Activated CD8-positive, alpha-beta memory T cell treated with anti-CD3 and anti-CD28 coated beads for 48 hours (primary cell): ENCODE measurements around the gene FRG1.
"Not testable (repeated sequence)": the region's sequence is repeated elsewhere in the genome, so short reads cannot be mapped to it uniquely, and the experiment has no call there.

Experiments used
- DNase-seq, 3 experiments: peaks; one replicate each; pipeline ENCODE4 v3.0.0-alpha.2; 2020; ENCODE audit warnings: low read depth in 2 of 3, low spot score in 2 of 3

The FRG1 gene

DNA sequence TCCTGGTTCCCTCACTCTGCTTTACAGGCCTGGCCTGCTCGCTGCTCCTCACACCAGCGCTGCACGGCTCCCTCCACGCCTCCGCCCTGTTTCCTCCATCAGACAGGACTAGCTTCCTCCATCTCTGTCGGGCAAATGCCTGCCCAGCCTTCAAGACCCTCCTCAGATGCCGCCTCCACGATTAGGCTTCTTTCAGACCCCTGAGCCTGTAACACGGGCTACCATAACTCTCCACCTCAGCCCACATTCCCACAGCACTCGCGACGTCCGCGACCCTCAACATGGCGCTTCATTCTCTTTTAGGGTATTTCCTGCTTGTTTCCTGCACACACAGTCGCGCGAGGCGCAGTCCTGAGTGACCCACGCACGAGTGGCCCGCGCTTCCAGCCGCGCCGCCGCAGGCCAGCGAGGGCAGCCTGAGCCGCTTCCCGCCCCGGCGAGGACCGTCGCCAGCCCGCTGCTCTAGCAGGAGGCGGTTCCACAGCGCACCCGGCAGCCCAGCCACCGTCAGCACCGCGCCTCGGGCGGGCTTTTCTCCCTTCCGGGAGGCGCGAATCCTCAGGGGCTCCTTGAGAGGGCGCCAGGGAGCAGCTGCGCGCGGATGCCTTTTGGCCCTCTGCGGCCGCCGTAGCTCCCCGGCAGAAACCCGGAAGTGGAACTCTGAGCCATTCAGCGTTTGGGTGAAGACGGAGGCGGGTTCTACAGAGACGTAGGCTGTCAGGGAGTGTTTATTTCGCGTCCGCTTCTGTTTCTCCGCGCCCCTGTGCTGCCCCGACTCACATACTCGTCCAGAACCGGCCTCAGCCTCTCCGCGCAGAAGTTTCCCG lies at the start of gene FRG1:
Gene FRG1 (plus strand): TSS at position 695 of the 827 bp plus-strand sequence. CDS start 138 bp downstream, outside the sequence.
- peak; percentile 90 to 92 (median 91) for DNase-seq

DNA sequence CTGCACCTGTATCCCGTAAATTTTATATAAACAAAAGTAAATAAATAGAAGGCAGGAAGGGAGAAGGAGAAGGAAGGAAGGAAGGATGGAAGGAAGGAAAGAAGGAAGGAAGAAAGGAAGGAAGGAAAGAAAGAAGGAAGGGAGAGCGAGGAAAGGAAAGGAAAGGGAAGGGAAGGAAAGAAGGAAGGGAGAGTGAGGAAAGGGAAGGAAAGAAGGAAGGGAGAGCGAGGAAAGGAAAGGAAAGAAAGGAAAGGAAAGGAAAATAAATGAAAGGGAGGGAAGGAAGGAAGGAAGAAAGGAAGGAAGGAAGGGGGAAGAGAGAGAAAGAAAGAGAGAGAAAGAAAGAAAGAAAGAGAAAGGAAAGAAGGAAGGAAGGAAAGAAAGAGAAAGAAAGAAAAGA lies 43.0 kb upstream of the FRG1 start:
- no peak for DNase-seq

DNA sequence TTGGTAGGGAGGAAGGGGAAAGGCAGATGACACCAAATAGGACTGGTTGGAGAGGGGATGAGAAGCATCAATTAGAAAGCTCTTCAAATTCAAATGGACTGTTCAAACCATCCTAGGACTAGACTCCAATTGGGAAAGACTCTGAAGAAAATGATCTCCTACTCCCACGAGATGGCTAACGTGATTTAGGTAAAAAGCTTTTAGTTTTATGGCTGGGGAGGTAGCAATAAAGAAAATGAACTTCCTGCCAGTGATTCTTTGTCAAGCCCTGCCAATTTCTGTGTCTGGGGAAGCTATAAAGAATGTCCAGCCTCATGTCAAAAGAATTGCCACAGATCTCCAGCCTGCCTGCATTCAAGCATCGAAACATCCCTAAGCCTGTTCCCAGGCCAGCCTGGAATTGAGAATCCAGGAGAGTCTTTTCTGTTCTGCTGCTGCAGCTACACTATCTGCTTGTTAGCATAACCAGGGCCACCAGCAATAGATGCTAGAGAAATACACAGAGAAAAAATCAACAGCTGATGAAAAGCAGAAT lies 41.1 kb upstream of the FRG1 start:
- DNase-seq = not testable (repeated sequence)

DNA sequence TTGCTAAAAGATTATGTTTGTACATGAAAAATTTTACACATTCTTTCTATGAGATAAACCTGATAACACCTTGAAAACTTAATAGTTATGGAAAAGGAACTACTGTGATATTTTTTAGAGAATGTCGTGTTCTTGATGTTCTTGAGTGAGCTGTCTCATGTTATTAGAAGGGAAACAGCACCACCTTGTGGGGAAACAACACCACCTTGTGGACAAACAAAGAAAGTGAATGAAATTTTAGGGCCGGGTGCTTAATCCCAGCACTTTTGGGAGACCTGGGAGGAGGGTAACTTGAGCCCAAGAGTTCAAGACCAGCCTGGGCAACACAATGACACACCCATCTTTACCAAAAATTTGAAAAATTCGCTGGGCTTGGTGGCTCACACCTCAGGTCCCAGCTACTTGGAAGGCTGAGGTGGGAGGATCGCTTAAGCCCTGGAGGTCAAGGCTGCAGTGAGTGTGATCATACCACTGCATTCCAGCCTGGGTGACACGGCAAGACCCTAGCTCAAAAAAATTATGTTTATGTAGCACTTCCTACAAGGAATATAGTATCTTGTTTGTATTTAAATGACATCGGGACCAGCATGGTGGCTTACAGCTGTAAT lies 36.1 kb upstream of the FRG1 start:
- peak in 1 of 3 experiments; percentile 5 for DNase-seq

DNA sequence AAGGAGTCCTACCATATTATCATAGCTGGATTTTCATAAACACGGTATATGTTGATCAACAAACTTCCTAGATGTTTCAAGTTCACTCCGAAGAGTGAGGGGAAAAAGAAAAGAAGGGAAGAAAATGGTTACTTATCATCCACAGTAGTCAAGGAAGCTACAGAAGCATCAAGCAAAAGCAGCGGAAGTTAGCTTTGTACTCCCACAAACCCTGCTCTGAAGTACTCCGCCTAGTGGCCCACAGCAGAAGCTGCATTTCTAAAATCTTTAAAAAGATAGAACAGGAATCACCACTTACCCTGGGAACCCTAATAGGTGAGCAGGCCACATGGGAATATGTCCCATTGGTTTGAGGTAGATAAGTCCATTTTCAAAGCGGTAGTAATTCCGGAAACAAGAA lies 28.5 kb upstream of the FRG1 start:
- DNase-seq = no peak

DNA sequence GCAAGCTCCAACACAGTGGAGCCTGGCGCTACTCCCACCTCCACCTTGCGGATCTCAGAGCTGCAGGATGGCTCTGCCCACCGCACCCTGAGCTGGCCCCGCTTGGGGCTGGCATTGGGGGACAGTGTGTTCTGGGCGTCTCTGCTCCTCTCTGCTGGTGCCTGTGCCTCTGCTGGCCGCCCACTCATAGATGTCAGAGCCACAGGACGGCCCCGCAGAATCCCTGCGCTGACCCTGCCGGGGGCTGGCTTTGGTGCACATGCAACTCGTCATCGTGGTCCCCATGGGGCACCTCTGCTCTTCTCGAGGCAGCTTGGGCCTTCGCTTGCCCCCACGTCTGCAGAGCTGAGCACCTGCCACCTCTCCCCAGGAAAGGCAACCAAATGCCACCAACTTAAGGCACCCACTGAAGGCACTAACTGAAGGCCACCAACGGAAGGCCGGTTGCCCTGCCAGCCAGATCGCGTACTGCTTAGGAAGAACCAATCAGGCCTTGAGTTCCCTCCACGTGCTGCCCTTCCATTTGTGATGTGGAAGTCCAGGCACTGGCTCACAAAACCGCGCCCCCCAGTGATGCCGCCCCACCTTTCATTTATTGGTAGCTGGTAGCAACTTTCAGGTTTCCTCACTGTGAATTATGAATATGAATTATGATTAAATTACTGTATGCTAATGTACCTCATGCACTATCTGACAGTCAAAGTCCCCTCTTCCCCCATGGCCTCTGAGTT lies 23.3 kb upstream of the FRG1 start:
- DNase-seq = no peak

DNA sequence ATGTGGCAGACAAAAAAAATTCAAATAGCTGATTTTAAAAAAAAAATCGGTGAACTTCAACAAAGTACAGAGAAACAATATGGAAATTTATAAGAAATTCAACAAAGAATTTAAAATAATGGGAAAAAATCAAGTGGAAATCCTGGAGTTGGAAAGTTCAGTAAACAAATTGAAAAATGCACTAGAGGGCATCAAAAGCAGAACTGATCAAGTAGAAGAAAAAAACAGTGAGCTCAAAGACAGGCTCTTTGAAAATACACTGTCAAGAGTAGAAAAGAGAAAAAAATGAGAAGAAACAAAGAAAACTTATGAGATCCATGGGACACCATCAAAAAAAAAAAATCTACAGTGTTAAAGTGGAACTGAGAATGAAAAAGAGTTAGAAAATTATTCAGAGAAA lies 19.6 kb upstream of the FRG1 start:
- no peak for DNase-seq

DNA sequence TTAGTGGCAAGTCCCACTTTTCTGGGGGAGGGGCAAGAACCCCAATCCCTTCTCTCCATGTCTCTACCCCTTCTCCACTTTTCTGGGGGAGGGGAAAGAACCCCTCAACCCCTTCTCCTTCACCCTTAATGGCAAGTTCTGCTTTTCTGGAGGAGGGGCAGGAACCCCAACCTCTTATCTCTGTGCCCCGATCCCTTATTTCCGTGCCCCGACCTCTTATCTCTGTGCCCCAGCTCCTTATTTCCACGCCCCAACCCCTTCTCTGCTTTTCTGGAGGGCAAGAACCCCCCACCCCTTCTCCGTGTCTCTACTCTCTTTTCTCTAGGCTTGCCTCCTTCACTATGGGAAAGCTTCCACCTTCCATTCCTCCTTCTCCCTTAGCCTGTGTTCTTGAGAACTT lies 13.9 kb upstream of the FRG1 start:
- not testable (repeated sequence) for DNase-seq

DNA sequence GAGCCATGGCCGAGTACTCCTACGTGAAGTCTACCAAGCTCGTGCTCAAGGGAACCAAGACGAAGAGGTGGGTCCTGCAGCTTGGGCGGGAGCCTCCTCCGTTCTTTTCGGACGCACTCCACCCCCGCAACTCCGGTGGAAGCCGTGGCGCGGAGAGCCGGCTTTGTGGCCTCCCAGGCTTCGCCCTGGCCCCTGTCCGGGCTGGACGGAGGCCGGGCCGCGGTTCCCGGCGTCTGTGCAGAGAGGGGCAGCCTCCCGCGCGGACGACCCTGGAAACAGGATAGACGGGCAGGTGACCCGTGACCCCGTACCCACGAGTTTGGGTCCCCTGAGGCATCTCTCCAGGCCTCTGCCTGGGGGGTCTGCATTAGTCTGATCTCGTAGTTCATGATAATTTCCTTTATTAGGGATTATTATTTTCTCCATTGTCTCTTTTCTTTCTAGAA lies 356 bp downstream of the FRG1 start:
- DNase-seq = peak in 2 of 3 experiments; percentile 10 to 13

DNA sequence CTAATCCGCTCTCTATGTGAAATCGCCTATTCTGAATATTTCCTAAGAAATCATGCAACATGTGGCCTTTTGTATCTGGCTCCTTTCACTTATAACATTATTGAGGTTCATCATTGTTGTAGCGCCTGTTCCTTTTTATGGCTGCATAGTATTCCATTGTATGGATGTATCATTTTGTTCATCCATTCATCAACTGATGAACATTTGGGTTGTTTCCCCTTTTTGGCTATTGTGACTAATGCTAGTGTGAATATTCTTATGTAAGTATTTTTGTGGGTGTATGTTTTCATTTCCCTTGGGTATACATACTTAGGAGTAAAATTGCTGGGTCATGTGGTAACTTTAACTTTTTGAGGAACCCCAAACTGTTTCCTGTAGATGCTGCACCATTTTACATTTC lies 1.7 kb downstream of the FRG1 start:
- DNase-seq = not testable (repeated sequence)

DNA sequence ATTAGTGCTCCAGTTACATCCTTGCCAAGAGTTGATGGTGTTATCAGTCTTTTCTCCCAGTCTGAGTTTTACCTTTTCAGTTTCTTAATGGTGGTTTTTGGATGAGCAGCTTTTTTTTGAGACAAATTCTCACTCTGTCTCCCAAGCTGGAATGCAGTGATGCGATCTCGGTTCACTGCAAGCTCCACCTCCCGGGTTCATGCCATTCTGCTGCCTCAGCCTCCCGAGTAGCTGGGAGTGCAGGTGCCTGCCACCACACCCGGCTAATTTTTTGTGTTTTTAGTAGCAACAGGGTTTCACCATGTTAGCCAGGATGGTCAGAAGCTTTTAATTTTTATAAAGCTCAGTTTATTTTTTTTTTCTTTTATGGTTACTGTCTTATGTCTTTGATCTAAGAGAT lies 3.4 kb downstream of the FRG1 start:
- DNase-seq = not testable (repeated sequence)

DNA sequence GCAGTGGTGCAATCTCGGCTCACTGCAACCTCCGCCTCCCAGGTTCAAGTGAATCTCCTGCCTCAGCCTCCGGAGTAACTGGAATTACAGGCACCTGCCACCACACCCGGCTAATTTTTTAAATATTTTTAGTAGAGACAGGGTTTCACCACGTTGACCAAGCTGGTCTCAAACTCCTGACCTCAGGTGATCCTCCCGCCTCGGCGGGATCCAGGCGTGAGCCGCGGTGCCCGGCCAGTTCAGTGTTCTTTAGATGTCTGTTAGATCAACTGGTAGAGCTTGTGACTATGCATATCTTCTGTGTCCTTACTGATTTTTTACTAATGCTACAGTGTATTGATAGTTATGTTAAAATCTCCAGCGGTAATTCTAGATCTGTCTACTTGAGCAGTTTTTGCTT lies 6.2 kb downstream of the FRG1 start:
- DNase-seq = not testable (repeated sequence)

DNA sequence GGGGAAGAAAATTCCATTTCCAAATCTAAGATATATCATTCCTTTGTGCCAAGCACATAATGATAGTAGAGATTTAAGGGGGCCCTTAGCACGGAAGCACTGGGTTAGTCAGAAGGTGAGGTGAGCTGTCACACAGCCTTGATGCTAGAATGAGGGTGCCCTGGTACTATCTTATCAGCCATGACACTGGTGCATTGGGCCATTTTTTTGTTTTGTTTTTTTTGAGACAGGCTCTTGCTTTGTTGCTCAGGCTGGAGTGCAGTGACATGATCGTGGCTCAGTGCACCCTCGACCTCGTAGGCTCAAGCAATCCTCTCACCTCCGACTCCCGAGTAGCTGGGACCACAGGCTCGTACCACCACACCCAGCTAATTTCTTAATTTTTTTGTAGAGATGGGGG lies 7.8 kb downstream of the FRG1 start:
- DNase-seq = not testable (repeated sequence)

DNA sequence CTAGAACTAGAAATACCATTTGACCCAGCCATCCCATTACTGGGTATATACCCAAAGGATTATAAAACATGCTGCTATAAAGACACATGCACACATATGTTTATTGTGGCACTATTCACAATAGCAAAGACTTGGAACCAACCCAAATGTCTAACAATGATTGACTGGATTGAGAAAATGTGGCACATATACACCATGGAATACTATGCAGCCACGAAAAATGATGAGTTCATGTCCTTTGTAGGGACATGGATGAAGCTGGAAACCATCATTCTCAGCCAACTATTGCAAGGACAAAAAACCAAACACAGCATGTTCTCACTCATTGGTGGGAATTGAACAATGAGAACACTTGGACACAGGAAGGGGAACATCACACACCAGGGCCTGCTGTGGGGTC lies 28.6 kb downstream of the FRG1 start:
- not testable (repeated sequence) for DNase-seq

DNA sequence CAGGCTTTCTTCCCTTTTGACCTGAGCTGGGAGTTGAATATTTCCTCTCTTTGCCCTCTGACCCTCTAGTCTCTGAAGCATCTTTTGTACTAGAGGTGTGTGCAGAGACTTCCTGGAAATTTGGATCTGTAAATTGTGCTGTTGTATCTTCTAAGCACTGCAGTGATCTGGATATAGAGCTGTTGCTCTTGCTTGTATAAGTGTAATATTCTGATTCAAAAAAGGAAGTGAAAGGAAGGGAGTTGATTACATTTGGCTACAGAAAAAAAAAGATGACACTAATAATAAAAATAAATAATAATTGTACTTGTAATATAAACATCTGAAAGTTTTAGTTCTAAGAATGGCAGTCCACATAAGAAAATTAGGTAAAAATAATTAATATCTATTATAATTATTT lies 33.0 kb downstream of the FRG1 start:
- DNase-seq = no peak

DNA sequence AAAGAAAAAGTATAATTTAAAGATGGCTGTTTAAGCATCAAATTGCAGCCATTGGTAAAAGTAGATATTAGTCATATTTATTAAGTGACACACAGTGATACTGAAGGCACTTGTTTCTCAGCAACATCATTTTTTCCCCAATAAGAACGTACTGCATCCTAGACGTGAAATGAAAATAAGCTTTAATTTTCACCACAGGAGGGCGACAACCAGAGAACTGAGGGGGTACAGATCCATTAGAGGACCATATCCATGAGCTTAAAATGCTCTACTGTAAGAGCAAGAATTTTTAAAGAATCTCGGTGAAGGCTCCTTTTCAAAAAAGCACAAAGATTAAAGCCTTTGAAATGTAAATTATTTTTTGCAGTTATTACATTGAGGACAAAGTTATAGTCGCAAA lies 33.4 kb downstream of the FRG1 start:
- DNase-seq = no peak

DNA sequence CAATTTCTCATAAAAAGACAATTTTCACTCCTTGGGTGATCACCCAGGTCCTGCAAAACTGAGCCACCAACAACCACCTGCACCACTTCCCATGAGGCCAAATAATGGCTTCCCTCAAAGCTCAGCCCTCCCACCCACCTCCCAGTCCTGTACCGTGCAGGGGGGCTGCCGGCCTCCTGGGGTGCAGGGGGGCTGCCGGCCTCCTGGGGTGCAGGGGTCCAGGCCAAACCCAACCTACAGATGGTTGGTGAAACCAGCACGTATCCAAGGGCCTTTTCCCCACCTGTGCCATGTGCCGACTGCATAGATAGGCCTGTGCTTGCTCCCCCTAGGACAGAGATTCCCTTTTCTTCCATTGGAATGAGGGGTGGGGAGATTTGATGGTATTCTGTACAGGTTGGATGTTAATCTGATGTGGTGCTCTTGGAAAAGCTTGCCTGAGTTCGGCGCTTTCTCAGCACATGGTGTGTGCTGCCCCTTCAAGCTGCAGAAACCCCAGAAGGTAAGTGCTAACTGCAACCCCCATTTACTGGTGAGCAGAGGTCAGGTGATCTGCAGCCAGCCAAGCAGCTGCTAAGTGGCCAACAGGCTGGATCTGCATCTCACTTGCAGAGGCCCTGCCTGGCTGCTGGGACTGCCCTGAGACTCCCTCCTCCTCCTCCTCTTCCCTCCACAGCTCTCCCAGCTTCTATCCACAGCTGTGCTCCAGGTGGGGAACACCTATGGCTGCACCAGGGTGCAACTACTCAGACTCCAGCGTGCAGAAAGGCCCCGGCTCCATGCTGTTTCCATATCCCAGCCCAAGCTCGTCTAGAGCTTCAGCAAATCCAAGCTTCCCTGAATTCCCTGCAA lies 38.8 kb downstream of the FRG1 start:
- DNase-seq = no peak

DNA sequence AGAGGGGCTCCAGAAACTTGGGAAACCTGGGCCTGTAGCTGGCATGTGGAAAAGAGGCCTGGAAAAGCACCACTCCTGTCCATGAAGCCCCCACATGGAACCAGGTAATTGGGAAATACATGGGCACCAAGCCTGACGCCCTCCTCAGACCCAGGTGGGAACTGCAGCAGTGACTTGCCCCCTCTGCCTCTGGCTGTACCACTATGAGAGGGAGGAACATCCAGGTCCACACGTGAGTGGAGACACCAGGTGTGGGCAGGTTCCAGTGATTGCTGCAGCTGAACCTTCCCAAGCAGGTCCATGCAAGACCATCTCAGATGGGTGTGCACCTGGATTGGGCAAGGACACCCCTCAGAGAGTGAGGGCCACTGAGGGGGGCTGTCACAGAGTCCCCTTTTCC lies 39.6 kb downstream of the FRG1 start:
- DNase-seq = not testable (repeated sequence)

DNA sequence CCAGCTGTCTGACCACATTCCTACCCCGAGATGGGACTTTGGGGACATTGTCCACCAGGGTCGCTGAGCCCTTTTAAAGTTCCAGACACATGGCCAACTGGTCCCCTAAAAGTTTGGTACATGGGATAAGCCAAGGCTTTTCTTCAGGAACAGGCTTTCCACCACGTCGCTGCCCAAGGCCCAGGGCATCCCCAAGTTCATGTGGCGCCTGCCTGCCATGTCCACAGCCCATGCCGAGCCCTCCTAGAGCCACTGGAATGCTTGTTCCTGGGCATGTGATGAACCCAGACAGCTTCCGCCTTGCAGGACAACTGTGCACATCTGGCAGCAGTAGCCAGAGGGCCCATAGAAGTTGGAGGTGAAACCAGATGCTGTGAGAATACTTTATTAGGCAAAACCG lies 41.3 kb downstream of the FRG1 start:
- no peak for DNase-seq

DNA sequence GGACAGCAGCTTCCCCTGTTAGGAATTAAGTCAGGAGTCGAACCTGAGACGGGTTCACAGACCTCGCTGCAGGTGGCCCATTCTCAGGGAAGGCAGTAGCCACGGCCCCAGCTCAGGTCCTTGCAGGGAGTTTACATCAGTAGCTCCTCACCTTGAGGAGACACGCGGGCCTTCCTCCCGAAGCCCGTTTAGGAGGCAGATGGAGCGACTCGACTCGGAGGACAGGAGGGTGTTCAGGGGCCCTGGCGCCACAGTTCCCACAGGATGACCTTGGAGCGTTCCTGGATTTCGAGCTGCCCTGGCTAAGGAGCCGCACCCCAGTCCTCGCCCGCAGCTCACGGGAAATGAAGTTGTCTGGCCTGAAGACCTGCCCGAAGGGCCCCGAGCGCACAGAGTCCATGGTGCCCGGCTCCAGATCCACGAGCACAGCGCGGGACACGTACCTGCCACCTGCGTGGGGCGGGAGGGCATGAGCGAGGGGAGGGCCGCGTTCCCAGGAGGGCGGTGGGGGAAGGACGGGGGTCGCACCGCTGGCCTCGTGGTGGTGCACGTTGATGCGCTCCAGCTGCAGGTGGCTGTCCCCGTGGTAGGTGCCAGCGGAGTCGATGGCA lies 43.3 kb downstream of the FRG1 start:
- DNase-seq = not testable (repeated sequence)
